ENCODE data around the gene C6orf141. TPM values are rescaled to one million over a fixed set of nuclear protein-coding genes. Genes with fewer than 3 reads are reported as not detected.

Gene C6orf141
- total RNA-seq, 1 experiment from 2014 or later = 31.6 TPM

- TF ChIP-seq SP1 (IDR thresholded peaks at IDR 0.05; ENCODE audit: low read depth) = no peak
- TF ChIP-seq POLR2AphosphoS5 (IDR thresholded peaks at IDR 0.05; ENCODE audit: low read depth, low read length) = no peak
- TF ChIP-seq EZH2phosphoT487 (IDR thresholded peaks at IDR 0.05; ENCODE audit: borderline replicate concordance) = no peak
- no peak for TF ChIP-seq JUND (IDR thresholded peaks at IDR 0.05)
- TF ChIP-seq SRF (IDR thresholded peaks at IDR 0.05; ENCODE audit: low read depth) = no peak
- TF ChIP-seq FOSL1 (IDR thresholded peaks at IDR 0.05; ENCODE audit: low read depth) = no peak
- TF ChIP-seq YY1 (IDR thresholded peaks at IDR 0.05; ENCODE audit: extremely low read depth, insufficient replicate concordance, low read depth, low read length) = no peak
Observed at GRCh38 chr6:49517919-49518318, 32.5 kb upstream of the C6orf141 start (continued).

- intact Hi-C loops (cut with micrococcal nuclease) = no loop called here
Observed at GRCh38 chr6:49519660-49520059, 30.8 kb upstream of the C6orf141 start.

More at GRCh38 chr6:49519660-49520059, 30.8 kb upstream of the C6orf141 start:
- BruUV-seq (replicated peaks) = no TSS peak
- no peak overlapping the region for H3K9ac ChIP-seq (ENCODE audit: low read length)
- no peak overlapping the region for H2AFZ ChIP-seq (ENCODE audit: low read depth, low read length, poor library complexity, severe bottlenecking)
- no peaks in the 10 kb centered on the region for H3K9me3 ChIP-seq (ENCODE audit: control insufficient read depth in 1 of 2, insufficient read depth in 1 of 2, low read depth in 1 of 2, low read length in 2 of 2)
- no peaks in the 10 kb centered on the region for H4K20me1 ChIP-seq (ENCODE audit: insufficient read depth)
- no peaks in the 10 kb centered on the region for H3K4me1 ChIP-seq (ENCODE audit: control insufficient read depth in 1 of 2, insufficient read depth in 2 of 2, low read length in 2 of 2)
- ATAC-seq = no peak
- H3K4me2 ChIP-seq (ENCODE audit: low read length) = no peak overlapping the region
- TF ChIP-seq EGR1 (IDR thresholded peaks at IDR 0.05; ENCODE audit: low read depth) = no peak
- TF ChIP-seq ZBTB33 (IDR thresholded peaks at IDR 0.05; ENCODE audit: extremely low read depth, insufficient replicate concordance, low read length) = no peak
- TF ChIP-seq SIN3A (IDR thresholded peaks at IDR 0.05; ENCODE audit: low read depth) = no peak
- no peak for TF ChIP-seq EZH2 (IDR thresholded peaks at IDR 0.05)
- TF ChIP-seq ATF3 (IDR thresholded peaks at IDR 0.05) = no peak
- TF ChIP-seq SP1 (IDR thresholded peaks at IDR 0.05; ENCODE audit: low read depth) = no peak
- no peak for TF ChIP-seq ELF1 (IDR thresholded peaks at IDR 0.05; ENCODE audit: borderline replicate concordance, low read depth)
- TF ChIP-seq POLR2AphosphoS5 (IDR thresholded peaks at IDR 0.05; ENCODE audit: low read depth, low read length) = no peak
- TF ChIP-seq CEBPB (IDR thresholded peaks at IDR 0.05; ENCODE audit: low read depth) = no peak
- TF ChIP-seq POLR2A (IDR thresholded peaks at IDR 0.05; ENCODE audit: borderline replicate concordance, extremely low read depth, insufficient read depth, insufficient read length) = no peak
- TF ChIP-seq REST (IDR thresholded peaks at IDR 0.05; ENCODE audit: low read depth) = no peak
- TF ChIP-seq MAX (IDR thresholded peaks at IDR 0.05) = no peak
- TF ChIP-seq TCF7L2 (IDR thresholded peaks at IDR 0.05; ENCODE audit: borderline replicate concordance, extremely low read depth, insufficient read depth, insufficient read length) = no peak
- no peak for TF ChIP-seq RAD21 (IDR thresholded peaks at IDR 0.05; ENCODE audit: low read depth)
- TF ChIP-seq CBX3 (IDR thresholded peaks at IDR 0.05; ENCODE audit: low read depth) = no peak
- TF ChIP-seq FOSL1 (IDR thresholded peaks at IDR 0.05; ENCODE audit: low read depth) = no peak
- H3K36me3 ChIP-seq (ENCODE audit: control insufficient read depth in 1 of 2, insufficient read depth in 2 of 2, low read length in 2 of 2) = no peaks in the 10 kb centered on the region
- DNase-seq (ENCODE audit: low read depth, low spot score) = no peak
- ChIA-PET POLR2A (interaction anchor here (1.5 kb wide), 1 partner anchor 13 kb away, joined by 4 read pairs; no protein-coding TSS in a partner anchor), CTCF (no interaction called here), RAD21 (ENCODE audit: low non-redundant PET in 1 of 2, low total read pairs in 2 of 2, uncharacterized antibody in 2 of 2, unreplicated experiment in 2 of 2) (no interaction called here)
- no peaks in the 10 kb centered on the region for H3K27me3 ChIP-seq (ENCODE audit: insufficient read depth, low read length)
- H3K79me2 ChIP-seq (ENCODE audit: insufficient read depth, low read length) = no peaks in the 10 kb centered on the region
- H3K4me3 ChIP-seq (replicated peaks in 1 of 2; ENCODE audit: low read depth in 1 of 2, low read length in 2 of 2) = no peak overlapping the region
- H3K9me2 ChIP-seq (ENCODE audit: insufficient read depth) = no peaks in the 10 kb centered on the region
- no peak overlapping the region for H3K27ac ChIP-seq (ENCODE audit: low read depth, low read length)

Data from HCT116 (cell line).